Stimulated activated naive CD8-positive, alpha-beta T cell treated with anti-CD3 and anti-CD28 coated beads, Interleukin-15, Interleukin-2, amounts not matched to agents 100 U/mL and 50 U/mL, for 24 hours (primary cell): ENCODE results near the gene GUCA2B.

Source experiments
- ATAC-seq: fragments of 150-1000 bp; cut with Tn5 transposase; one replicate; pipeline ENCODE4 v1.10.0; 2021
- DNase-seq: peaks from one replicate; pipeline ENCODE4 v3.0.0; 2021

Gene GUCA2B

DNA sequence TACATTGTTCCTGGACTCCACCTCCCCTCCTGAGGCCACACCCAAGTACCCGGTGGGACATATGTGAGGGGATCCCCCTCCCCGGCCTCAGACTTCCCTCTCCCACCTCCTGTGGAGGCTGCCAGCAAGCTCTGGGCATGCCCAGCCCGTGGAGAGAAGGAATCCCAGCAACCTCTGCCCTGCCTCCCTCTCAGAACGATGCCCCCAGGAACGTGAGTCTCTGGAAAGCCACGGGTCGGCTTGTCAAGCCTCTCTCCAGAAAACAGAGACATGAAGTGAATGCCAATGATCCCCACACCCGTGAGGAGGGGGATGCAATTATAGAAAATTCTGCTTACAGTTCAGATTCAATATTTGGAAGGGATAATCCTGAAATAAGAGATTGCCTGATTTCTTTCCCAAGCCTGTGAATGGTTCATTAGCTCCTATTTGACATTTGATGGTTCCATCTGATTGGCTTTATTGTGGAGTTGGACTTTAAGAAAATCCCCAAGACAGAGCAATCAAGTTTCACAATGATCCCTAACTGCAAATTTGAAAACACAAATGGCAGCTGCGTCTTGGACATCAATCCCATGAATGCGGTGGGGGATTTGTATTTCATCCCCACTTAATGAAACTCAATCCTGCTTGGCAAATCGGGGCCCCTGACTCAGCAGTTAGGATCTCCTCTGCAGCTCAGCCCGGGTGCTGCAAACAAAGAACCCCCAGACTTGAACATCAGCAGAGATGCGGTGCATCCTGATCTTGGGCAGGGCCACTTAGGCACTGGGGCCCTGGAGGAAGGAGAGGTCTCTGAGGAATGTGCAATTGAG is 9.1 kb upstream of the GUCA2B start:
- DNase-seq, result no peak
- ATAC-seq, result no peak

DNA sequence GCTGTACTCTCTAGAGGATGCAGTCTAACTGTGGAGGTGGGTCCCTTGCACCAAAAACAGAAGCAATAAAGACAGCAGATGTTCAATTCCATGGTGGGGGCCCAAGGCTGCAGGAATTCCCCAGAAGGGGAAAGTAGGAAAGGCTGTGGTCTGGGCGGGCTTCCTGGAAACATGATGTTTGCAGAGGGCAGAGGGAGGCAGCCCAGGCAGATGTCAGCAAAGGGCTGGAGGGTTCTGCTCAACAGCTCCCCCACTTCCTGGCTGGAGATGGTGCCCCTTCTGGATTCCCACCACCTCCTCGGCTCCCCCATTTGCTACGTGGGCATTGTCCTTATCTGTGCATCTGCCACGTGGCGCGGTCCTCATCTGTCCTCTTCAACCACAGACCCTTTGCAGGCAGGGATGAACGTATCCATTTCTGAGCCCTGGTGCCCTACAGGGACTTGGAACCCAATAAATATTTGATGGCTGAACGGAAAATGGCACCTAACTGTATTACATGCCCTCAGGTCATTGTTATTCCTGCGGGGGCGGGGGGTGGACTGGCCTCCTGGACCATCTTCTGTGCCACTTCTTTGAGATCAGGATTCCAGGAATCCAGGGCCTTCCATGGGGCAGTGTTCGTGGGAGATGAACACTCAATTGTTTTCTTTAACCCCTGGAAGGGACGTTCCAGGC is 8.4 kb upstream of the GUCA2B start:
- ATAC-seq (no peak), DNase-seq (no peak)

DNA sequence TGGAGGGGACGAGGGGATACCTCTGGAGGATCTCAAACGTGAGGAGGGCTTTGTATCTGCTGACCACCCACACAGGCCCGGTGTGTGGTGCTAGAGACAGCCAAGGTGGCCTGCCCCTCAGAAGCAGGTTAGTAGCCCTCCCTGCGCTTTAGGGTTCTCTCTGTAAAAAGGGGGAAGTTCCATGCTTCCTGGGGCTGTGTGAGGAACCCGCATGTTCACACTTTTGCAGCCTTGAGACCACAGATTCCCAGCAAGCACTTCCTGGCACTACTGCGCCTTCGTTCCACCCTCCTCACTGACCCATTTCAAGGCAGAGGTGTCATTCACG is 7.9 kb upstream of the GUCA2B start:
- DNase-seq (no peak), ATAC-seq (no peak)

GRCh38 chr1:42145764-42146625 is 7.2 kb upstream of the GUCA2B start:
- no peak for ATAC-seq
- DNase-seq, result no peak

DNA sequence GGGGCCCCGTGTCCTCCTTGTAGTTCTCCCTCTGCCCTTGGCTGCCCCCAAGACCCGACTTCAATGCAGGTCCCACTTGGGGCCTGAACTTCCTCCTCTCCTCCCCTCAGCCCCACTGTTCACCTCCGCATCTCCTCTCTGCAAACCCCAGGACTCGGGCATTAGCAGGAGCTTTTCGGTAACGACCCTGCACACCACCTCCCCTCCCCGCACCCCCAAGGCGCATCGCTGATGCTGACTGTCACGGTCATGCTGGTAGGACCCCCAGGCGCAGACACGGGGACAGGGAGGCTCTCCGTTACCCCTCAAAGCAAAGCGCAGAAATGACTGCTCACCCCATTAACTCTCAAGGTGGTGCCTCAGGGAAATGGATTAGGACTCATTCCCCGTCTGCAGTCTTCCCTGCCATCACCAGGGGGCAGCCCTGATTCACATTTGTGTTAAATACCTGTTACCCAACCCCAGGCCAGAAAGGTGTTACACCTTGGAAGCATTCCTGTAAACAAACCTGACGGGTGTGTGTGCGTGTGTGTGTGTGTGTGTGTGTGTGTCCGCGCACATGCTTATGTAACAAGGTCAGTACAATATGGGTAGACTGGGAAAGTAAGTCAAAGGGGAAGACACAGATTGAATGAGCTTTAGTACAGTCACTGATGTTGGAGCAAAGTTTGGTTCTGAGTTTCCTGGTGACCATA is 6.4 kb upstream of the GUCA2B start:
- DNase-seq, result peak; percentile 76
- no peak for ATAC-seq

DNA sequence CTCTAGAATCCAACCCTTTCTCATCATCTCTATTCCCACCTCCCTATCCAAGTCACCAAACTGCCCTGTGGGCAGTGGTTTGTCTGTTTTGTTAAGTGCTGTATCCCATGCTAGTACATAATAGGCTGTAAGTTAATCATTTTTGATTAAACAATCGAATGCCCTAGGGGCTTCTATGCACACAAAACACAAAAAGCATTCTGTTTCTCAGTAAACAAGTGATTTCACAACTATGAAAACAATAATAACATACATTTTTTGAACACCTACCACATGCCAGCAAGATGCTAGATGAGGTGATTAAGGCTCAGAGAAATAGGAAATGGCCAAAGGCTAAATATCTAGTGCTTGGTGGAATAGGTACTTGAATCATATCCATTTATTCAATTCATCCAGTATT is 5.0 kb upstream of the GUCA2B start:
- no peak for DNase-seq

GRCh38 chr1:42150651-42151050 is 2.6 kb upstream of the GUCA2B start:
- no peak for DNase-seq
- ATAC-seq, result no peak

More for the DNA sequence above, 5.0 kb upstream of the GUCA2B start:
- no peak for ATAC-seq

- DNase-seq (no peak), ATAC-seq (no peak)
Measured at GRCh38 chr1:42152119-42152518, 1.1 kb upstream of the GUCA2B start.

GRCh38 chr1:42153624-42154023 is 414 bp downstream of the GUCA2B start:
- ATAC-seq (no peak), DNase-seq (no peak)

- no peak for ATAC-seq
Measured at GRCh38 chr1:42154685-42155084, 1.5 kb downstream of the GUCA2B start.

DNA sequence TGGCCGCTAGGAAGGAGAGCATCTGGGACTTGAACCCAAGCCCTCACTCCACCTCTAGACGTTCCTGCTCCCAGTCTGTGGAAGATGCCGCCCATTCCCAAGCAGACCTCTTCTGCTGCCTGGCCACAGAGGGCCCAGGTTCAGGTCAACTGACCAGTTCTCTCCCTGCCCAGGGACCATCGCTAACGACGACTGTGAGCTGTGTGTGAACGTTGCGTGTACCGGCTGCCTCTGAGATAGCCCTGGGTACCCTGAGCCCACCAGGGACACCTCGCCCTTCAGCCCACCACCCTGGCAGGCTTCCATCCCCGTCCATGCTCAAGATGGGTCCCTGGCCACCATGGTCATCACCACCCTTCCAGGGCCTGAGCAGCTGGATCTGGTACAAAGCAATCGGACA is 2.2 kb downstream of the GUCA2B start:
- no peak for DNase-seq

More at GRCh38 chr1:42154685-42155084, 1.5 kb downstream of the GUCA2B start:
- no peak for DNase-seq

GRCh38 chr1:42157667-42158066 is 4.5 kb downstream of the GUCA2B start:
- peak; percentile 56 for ATAC-seq

More for the DNA sequence above, 2.2 kb downstream of the GUCA2B start:
- no peak for ATAC-seq

GRCh38 chr1:42158189-42158588 is 5.0 kb downstream of the GUCA2B start:
- DNase-seq, result no peak

More at GRCh38 chr1:42157667-42158066, 4.5 kb downstream of the GUCA2B start:
- no peak for DNase-seq

GRCh38 chr1:42162181-42162580 is 9.0 kb downstream of the GUCA2B start:
- ATAC-seq (no peak), DNase-seq (no peak)

More at GRCh38 chr1:42158189-42158588, 5.0 kb downstream of the GUCA2B start:
- ATAC-seq, result no peak

DNA sequence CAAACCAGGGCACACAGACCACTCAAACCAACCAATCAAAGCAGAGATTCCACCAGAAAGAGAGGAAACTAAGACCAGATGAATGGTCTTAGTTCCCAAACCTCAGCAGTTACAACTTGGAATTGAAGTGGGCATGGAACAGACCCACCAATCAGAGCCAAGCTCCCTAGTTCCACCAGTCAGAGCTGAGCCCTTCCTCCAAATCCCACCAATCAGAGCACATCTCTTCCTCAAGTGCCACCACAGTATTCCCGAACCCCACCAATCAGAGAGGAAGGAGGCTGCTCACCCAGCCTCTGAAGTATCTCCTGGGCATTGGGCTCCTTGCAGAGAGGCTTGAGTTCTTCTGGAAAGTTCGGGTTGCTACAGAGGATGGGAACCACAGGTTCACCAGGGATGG is 9.9 kb downstream of the GUCA2B start:
- DNase-seq (no peak), ATAC-seq (no peak)

DNA sequence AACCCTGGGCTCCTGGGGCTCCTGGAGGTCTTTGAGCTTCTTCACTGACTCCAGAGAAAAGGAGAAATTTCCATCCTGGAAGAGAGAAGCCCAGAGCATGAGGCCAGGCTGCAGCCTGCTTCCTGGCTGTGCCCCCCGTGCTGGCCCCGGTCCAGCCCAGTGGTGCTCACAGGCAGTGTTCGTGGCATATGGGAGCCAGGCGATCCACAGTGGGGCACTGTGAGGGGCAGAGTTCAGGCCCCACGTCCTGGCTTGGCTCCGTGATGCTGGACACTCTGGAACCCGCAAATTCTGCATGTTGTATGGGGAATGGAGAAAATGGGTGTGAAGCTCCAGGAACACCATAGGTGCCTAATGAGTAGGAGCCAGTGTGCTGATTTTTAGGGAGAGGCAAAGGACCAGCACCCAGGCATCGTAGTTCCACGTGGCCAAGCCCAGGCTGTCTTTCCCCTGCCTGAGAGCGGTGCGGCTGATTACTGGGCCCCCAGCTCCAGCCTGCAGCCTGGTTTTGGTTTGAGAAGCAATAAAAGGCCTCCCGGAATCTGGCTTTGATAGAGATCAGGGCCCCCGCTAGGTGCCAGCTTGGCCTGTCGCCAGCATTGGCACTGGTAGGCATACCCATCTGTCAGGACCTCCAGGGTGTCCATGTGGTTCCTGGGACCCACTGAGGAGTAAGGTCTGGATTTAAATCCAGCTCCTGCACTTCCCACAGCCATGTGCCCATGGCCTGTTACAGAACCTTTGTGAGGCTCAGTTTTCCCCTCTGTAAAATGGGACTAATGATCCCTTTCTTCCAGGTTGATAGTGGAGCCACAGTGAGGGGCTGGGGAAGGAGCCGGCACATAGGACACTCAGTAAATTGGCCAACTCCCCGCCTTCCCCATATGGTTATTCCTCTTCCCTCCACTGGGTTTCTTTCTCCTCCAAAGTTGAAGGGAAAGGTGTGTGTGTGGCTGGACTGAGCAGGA is 10.6 kb downstream of the GUCA2B start:
- ATAC-seq, result no peak
- DNase-seq, result no peak

DNA sequence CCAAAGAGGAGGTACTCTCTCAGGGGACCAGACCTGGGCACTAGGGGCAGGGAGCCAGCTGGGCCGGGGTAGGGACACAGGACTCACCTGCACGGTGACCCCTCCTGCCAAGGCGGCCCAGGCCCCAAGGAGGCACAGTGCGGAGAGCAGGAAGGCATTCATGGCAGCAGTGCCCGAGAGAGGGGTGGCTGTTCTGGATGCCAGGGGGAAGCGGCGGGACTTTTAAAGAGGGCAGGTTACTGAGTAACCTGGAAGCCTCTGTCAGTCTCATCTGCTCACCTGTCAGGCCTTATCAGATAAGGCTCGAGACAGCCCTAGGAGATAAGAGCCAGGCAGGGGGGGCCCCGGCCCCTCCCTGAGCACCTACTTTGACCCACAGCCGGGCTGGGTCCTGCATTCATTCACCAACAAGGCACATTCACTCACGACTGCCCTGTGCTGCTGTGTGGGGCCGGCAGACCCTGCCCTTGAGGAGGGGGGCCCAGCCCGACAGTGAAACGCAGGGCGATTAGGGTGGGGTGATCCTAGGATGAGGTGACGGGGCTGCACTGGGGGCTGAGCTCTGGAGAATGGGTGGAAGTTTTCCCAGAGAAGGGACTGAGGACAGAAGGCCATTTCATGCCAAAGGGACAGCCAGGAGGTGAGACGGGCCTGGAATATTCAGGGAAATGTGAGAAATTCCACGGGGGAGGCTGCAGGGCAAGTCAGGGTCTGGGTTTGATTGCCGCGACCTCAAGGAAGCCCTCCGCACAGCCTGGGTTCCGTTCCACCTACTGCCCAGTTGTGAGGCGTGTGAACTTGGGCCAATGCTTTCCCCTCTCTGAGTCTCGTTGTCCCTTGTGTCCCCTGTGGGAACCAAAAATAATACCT is 11.6 kb downstream of the GUCA2B start, which contains the start of gene GUCA2A:
TSS of gene GUCA2A (minus strand) at position 195 of the 870 bp plus-strand sequence. CDS start at position 162, 33 bp downstream.
- no peak for ATAC-seq
- DNase-seq, result no peak

- ATAC-seq, result no peak
Measured at GRCh38 chr1:42165511-42166210, 12.5 kb downstream of the GUCA2B start.

More at GRCh38 chr1:42165511-42166210, 12.5 kb downstream of the GUCA2B start:
- no peak for DNase-seq
